NCI-H345 (cell line): ENCODE measurements around the gene SKA2.
"Not testable (repeated sequence)": the region's sequence is repeated elsewhere in the genome, so short reads cannot be mapped to it uniquely, and the experiment has no call there.

Source experiments
- DNase-seq: peaks from one replicate; lab custom pipeline; 2025; lab: John Stamatoyannopoulos, UW

The SKA2 gene

GRCh38 chr17:59097876-59098275 is 57.1 kb downstream of the SKA2 start:
- no peak for DNase-seq

DNA sequence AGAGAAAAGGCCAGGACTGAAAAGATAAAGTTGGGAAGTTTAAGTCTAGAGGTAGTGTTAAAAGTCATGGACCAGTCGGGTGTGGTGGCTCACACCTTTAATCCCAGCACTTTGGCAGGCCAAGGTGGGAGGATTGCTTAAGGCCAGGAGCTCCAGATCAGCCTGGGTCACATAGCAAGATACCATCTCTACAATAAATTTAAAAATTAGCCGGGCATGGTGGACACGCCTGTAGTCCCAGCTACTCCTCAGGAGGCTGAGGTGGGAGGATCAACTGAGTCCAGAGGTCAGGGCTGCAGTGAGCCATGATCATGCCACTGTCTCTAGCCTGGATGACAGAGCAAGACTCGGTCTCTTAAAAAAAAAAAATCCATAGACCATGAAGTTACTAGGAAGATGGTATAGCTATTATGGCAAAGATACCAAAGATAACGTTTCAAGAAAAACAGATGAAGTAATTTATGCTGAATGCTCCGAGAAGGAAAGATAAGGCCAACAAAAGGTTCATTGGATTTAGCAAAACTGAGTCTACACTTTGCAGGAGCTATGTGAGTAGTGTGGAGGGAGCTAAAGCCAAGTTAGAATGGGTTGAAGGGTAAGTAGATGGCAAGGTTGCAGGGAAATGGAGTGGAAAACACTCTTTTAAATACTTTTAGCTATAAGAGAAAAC is 60.0 kb downstream of the SKA2 start:
- DNase-seq: no peak

- DNase-seq: no peak
Measured at GRCh38 chr17:59093702-59094231, 61.2 kb downstream of the SKA2 start.

DNA sequence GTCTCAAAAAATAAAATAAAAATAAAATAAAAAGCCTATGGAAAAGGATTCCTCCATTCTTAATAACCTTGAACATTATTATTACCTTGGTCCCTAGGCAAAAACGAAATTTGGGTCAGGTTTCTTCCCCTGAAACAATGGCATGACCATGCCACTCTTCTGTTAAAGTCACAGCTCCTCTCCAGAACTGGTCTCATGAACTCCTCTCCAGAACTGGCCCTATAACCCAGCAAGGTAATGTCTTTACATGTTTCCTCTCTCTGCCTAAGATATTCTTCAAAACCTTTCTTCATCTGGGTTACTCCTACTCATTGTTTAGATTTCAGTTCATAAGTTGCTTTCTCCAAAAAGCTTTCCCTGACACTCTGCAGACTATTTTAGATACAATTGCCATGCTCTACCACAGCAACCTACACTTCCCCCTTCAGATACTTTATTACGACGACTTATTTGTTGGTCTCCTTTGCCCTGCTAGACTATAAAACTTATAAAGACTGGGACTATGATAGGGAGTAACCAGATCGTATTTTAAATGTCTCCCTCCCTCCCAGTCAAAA is 61.8 kb downstream of the SKA2 start:
- DNase-seq: no peak

GRCh38 chr17:59090593-59090992 is 64.4 kb downstream of the SKA2 start:
- DNase-seq: not testable (repeated sequence)

- no peak for DNase-seq
Measured at GRCh38 chr17:59084154-59084553, 70.8 kb downstream of the SKA2 start.

- no peak for DNase-seq
Measured at GRCh38 chr17:59074494-59074893, 80.5 kb downstream of the SKA2 start.

- DNase-seq: no peak
Measured at GRCh38 chr17:59073972-59074371, 81.0 kb downstream of the SKA2 start.

DNA sequence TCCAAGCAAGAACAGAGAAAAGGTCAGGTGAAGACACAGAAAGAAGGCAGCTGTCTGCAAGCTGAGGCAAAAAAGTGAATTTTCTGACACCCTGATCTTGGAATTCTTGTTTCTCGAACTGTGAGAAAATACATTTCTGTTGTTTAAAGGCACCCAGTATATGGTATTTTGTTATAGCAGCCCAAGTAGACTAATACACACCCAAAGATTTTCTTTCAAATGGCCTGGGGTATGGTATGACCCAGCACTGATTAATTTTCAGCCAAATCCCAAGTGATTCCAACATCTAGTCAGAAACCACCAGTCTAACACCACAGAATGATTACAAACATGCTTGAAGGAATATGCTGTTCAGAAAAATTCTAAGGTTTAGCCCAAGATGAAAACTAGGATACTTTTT is 85.1 kb downstream of the SKA2 start:
- no peak for DNase-seq

- DNase-seq: no peak
Measured at GRCh38 chr17:59067756-59068155, 87.2 kb downstream of the SKA2 start.

- no peak for DNase-seq
Measured at GRCh38 chr17:59067340-59067739, 87.6 kb downstream of the SKA2 start.

DNA sequence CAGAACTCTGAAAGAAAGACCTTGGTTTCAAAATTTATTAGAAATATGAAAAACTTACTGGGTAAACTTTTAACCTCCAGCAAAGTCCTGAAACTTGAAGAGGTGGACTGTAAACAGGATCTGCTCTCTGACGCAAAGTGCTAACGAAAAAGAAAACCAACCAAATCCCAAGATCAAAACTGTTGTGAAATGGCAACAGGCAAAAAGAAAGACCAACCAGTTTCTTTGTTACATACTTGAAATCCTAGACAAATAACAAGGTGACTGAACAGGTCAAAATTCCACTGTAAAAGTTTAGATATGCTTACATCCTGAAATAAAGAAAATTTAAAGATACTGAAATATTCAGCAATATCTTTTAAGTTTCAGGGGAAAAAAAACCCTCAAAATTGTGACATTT is 92.5 kb downstream of the SKA2 start:
- DNase-seq: no peak
